OCI-LY1 (cell line): Measurements from ENCODE around the gene PPP1R9A.
"Not testable (repeated sequence)": the region's sequence is repeated elsewhere in the genome, so short reads cannot be mapped to it uniquely, and the experiment has no call there.

ENCODE experiments used
- H2AFZ ChIP-seq: fragments of 200-600 bp; sonication (generic), shearing (Covaris generic); 2 replicates; pipeline ENCODE4 v1.6.0; 2014; ENCODE audit warnings: antibody characterized with exemption, mild to moderate bottlenecking, low read length
- H3F3A ChIP-seq: fragments of 200-600 bp; sonication (generic), shearing (Covaris generic); 2 replicates; pipeline ENCODE4 v1.6.0; 2014; ENCODE audit warnings: mild to moderate bottlenecking, antibody characterized with exemption, low read length, moderate library complexity; ENCODE audit not compliant: insufficient read depth
- H3K27ac ChIP-seq: fragments of 200-600 bp; sonication (generic); 2 replicates; pipeline ENCODE4 v1.5.1; 2014; ENCODE audit warnings: low read length, mixed run types, mild to moderate bottlenecking, low read depth; ENCODE audit not compliant: poor library complexity, severe bottlenecking
- H3K27me3 ChIP-seq: fragments of 200-600 bp; sonication (generic); 2 replicates; pipeline ENCODE4 v1.6.0; 2014; ENCODE audit warnings: antibody characterized with exemption, mild to moderate bottlenecking, low read length, moderate library complexity; ENCODE audit not compliant: insufficient read depth
- H3K36me3 ChIP-seq: fragments of 200-600 bp; sonication (generic); 2 replicates; pipeline ENCODE4 v1.6.1; 2014; ENCODE audit warnings: mild to moderate bottlenecking, antibody characterized with exemption, low read length, moderate library complexity, mixed read lengths; ENCODE audit not compliant: insufficient read depth
- H3K4me1 ChIP-seq: fragments of 200-600 bp; sonication (generic); 2 replicates; pipeline ENCODE4 v1.5.1; 2014; ENCODE audit warnings: mild to moderate bottlenecking, low read length, moderate library complexity; ENCODE audit not compliant: insufficient read depth, severe bottlenecking
- H3K4me2 ChIP-seq: fragments of 200-600 bp; sonication (generic), shearing (Covaris generic); 2 replicates; pipeline ENCODE4 v1.6.1; 2014; ENCODE audit warnings: low read length
- H3K4me3 ChIP-seq: fragments of 200-600 bp; sonication (generic); 2 replicates; pipeline ENCODE4 v1.5.1; 2014; ENCODE audit warnings: low read length, low read depth, mild to moderate bottlenecking, mixed read lengths; ENCODE audit not compliant: poor library complexity, severe bottlenecking
- H3K79me2 ChIP-seq: fragments of 200-600 bp; shearing (Covaris generic); 2 replicates; pipeline ENCODE4 v1.6.1; 2016; ENCODE audit warnings: mixed run types, low read length, mixed read lengths; ENCODE audit not compliant: insufficient read depth
- H3K9ac ChIP-seq: fragments of 200-600 bp; sonication (generic), shearing (Covaris generic); 2 replicates; pipeline ENCODE4 v1.6.1; 2014; ENCODE audit warnings: mild to moderate bottlenecking, low read length, mixed read lengths
- H3K9me2 ChIP-seq: fragments of 200-600 bp; sonication (generic), shearing (Covaris generic); 2 replicates; pipeline ENCODE4 v1.6.1; 2014; ENCODE audit warnings: low read depth, mild to moderate bottlenecking, low read length, mixed read lengths
- H3K9me3 ChIP-seq: fragments of 200-600 bp; shearing (Covaris generic); 2 replicates; pipeline ENCODE4 v1.6.1; 2014; ENCODE audit warnings: low read length, mixed read lengths
- H4K20me1 ChIP-seq: fragments of 200-600 bp; sonication (generic), shearing (Covaris generic); 2 replicates; pipeline ENCODE4 v1.6.0; 2016; ENCODE audit warnings: mild to moderate bottlenecking, low read length; ENCODE audit not compliant: insufficient read depth
- CTCF ChIP-seq: fragments of 200-600 bp; sonication (generic), shearing (Covaris generic); IDR thresholded peaks from 2 replicates; pipeline ENCODE4 v1.5.1; 2017; ENCODE audit warnings: mild to moderate bottlenecking, antibody characterized with exemption, low read length, moderate library complexity, mixed read lengths
- EZH2 ChIP-seq: fragments of 200-600 bp; sonication (generic), shearing (Covaris generic); IDR thresholded peaks from 2 replicates; pipeline ENCODE4 v1.8.0; 2017; ENCODE audit warnings: borderline replicate concordance, mixed run types, mild to moderate bottlenecking, antibody characterized with exemption, low read length, moderate library complexity, mixed read lengths

The PPP1R9A gene

DNA sequence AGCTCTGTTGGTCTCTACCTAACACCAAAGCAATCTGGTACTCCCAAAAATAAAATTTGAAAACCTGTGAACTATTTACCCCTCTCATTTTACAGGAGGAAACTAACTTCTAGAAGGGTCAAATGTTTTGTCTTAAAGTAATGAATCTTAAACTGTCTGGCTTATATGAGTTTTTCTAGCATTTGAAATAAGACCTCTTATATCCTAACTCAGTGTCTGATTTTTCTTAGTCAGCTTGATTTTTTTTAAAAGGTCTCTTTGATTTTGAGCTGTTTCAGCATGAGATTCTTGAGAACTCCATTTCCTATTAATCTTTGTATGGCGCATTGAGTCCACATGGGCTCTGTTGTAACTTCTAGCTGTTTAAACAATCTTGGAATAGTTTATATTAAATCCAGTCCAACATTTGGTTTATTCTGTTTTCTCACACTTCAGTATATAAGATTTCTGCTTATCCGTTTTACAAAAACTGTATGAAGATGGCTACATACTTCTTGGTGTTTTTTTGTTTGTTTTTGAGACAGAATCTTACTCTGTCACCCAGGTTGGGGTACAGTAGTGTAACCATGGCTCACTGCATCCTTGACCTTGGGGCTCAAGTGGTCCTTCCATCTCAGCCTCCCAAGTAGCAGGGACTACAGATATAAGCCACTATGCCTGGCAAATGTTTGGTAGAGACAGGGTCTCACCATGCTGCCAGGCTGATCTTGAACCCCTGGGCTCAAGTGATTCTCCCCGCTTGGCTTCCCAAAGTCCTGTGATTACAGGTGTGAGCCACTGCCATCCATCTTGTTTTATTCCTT is 91.1 kb downstream of the PPP1R9A start:
- no peak overlapping the region for H3K27ac ChIP-seq
- TF ChIP-seq EZH2 (no peak), CTCF (no peak)
- H3K4me2 ChIP-seq = no peak overlapping the region
- H3K9me3 ChIP-seq = no peaks in the 10 kb centered on the region
- H3K4me1 ChIP-seq = no peaks in the 10 kb centered on the region
- H3K36me3 ChIP-seq = no peaks in the 10 kb centered on the region
- no peaks in the 10 kb centered on the region for H3K9me2 ChIP-seq
- no peaks in the 10 kb centered on the region for H4K20me1 ChIP-seq
- H3K27me3 ChIP-seq = no peaks in the 10 kb centered on the region
- no peaks in the 10 kb centered on the region for H3F3A ChIP-seq
- no peak overlapping the region for H3K4me3 ChIP-seq
- no peak overlapping the region for H2AFZ ChIP-seq
- H3K79me2 ChIP-seq = no peaks in the 10 kb centered on the region
- no peak overlapping the region for H3K9ac ChIP-seq

DNA sequence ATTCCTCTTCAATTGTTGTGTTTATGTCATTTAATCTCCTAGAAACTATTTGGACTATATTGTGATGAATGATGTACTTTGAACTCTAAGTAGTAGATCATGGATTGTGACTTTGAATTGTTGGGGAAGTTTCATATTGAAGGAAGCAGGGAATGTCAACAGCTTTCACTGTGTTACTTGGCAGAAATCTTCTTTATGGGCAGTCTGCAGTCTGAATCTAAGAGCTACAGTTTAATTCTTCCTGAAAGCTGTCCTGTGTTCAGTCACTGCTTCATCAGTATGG is 91.6 kb downstream of the PPP1R9A start:
- no peak overlapping the region for H2AFZ ChIP-seq
- no peaks in the 10 kb centered on the region for H3K4me1 ChIP-seq
- H3K36me3 ChIP-seq = no peaks in the 10 kb centered on the region
- no peak overlapping the region for H3K9ac ChIP-seq
- no peaks in the 10 kb centered on the region for H3F3A ChIP-seq
- no peak overlapping the region for H3K4me3 ChIP-seq
- TF ChIP-seq CTCF (no peak), EZH2 (no peak)
- no peaks in the 10 kb centered on the region for H3K79me2 ChIP-seq
- H3K9me2 ChIP-seq = no peaks in the 10 kb centered on the region
- H3K9me3 ChIP-seq = no peaks in the 10 kb centered on the region
- no peak overlapping the region for H3K27ac ChIP-seq
- H4K20me1 ChIP-seq = no peaks in the 10 kb centered on the region
- H3K4me2 ChIP-seq = no peak overlapping the region
- no peaks in the 10 kb centered on the region for H3K27me3 ChIP-seq

DNA sequence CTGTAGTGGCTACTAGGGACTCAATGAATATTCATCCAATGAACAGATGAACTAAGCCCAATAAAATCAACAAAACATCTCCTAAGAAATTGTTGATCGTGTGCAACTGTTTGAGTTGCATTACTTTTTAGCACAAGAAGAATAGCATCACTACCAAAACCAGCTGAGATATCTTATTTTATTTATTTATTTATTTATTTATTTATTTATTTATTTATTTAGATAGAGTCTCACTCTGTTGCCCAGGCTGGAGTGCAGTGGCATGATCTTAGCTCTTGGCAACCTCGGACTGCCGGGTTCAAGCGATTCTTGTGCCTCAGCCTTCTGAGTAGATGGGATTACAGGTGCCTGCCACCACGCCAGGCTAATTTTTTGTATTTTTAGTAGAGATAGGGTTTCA is 92.2 kb downstream of the PPP1R9A start:
- H3K4me2 ChIP-seq, H2AFZ ChIP-seq, H3F3A ChIP-seq, H3K9me3 ChIP-seq, H3K9ac ChIP-seq, H4K20me1 ChIP-seq, H3K36me3 ChIP-seq, H3K27ac ChIP-seq, H3K27me3 ChIP-seq, H3K4me1 ChIP-seq, H3K9me2 ChIP-seq, H3K4me3 ChIP-seq, H3K79me2 ChIP-seq: not testable (repeated sequence)

- H3K27ac ChIP-seq = no peak overlapping the region
- no peaks in the 10 kb centered on the region for H3K9me2 ChIP-seq
- H3K4me2 ChIP-seq = no peak overlapping the region
- no peaks in the 10 kb centered on the region for H3K27me3 ChIP-seq
- H3K79me2 ChIP-seq = no peaks in the 10 kb centered on the region
- TF ChIP-seq CTCF (no peak), EZH2 (no peak)
- H3K36me3 ChIP-seq = no peaks in the 10 kb centered on the region
- H3K9me3 ChIP-seq = no peaks in the 10 kb centered on the region
- no peaks in the 10 kb centered on the region for H3F3A ChIP-seq
- no peak overlapping the region for H3K9ac ChIP-seq
- no peak overlapping the region for H2AFZ ChIP-seq
- H3K4me3 ChIP-seq = no peak overlapping the region
- H4K20me1 ChIP-seq = no peaks in the 10 kb centered on the region
- no peaks in the 10 kb centered on the region for H3K4me1 ChIP-seq
Measured at GRCh38 chr7:95001258-95001657, 93.9 kb downstream of the PPP1R9A start.
